Gastrocnemius medialis (tissue), 4 donors: ENCODE results near the gene MYH13. TPM values are rescaled to one million over a fixed set of nuclear protein-coding genes. Genes with fewer than 3 reads are reported as not detected.

Experiments
- ATAC-seq, 2 donors: fragments of 150-250 bp; one replicate each; pipeline ENCODE4 v1.9.1; 2016
- DNase-seq, 2 donors: peaks; one replicate each; pipeline ENCODE4 v3.0.0-alpha.2; 2019
- H3K27ac ChIP-seq, 4 donors: fragments of 200-600 bp; sonication (generic); 1 replicate in 1 of 4; 2 replicates in 3 of 4; pipeline ENCODE4 v1.5.1; 2016 to 2018; ENCODE audit warnings: mild to moderate bottlenecking in 2 of 4, moderate library complexity in 1 of 4
- H3K27me3 ChIP-seq, 3 donors: fragments of 200-600 bp; sonication (generic) in 2 of 3; 1 replicate in 1 of 3; 2 replicates in 2 of 3; pipeline versions ENCODE4 v1.5.1 to v1.6.0; 2016 to 2019; ENCODE audit warnings: mild to moderate bottlenecking in 1 of 3, moderate library complexity in 1 of 3
- H3K36me3 ChIP-seq, 2 donors: fragments of 200-600 bp; sonication (generic) in 1 of 2; one replicate each; pipeline ENCODE4 v1.5.1; 2017 to 2018
- H3K4me1 ChIP-seq, 2 donors: fragments of 200-600 bp; sonication (generic) in 1 of 2; one replicate each; pipeline ENCODE4 v1.5.1; 2016 to 2017; ENCODE audit warnings: mild to moderate bottlenecking in 2 of 2
- H3K4me3 ChIP-seq, 4 donors: fragments of 200-600 bp; sonication (generic) in 3 of 4; 1 replicate in 1 of 4; 2 replicates in 3 of 4; pipeline ENCODE4 v1.5.1; 2016 to 2019; ENCODE audit warnings: mild to moderate bottlenecking in 2 of 4
- H3K9me3 ChIP-seq, 3 donors: fragments of 200-600 bp; sonication (generic) in 2 of 3; 1 replicate in 1 of 3; 2 replicates in 2 of 3; pipeline ENCODE4 v1.5.1; 2016 to 2019
- POLR2A ChIP-seq, 2 donors: fragments of 450-650 bp; IDR thresholded peaks; one replicate each; pipeline ENCODE4 v1.6.1; 2017; ENCODE audit warnings: antibody characterized with exemption in 2 of 2, mild to moderate bottlenecking in 2 of 2, moderate library complexity in 2 of 2
- in situ Hi-C, 4 donors: fragments of 200-750 bp; cut with MboI; loops; one replicate each; pipeline versions ENCODE4 v1.15.0 to v1.8.0; 2017; ENCODE audit warnings: low sequenced_read_pairs in 4 of 4
- intact Hi-C: fragments of 100-400 bp; cut with DNase I; formaldehyde crosslinking; loops from one replicate; pipeline ENCODE4 v1.15.1; 2023; ENCODE audit warnings: low total_unique reads
- total RNA-seq, 4 donors: library from RNA; depleted of rRNA; stranded (reverse); fragments of >200 nt; gene quantifications; one replicate each; pipeline versions ENCODE4 v1.1.0 to v1.2.3, GENCODE V29; 2016
- TF ChIP-seq, protein P1 (sequence below), 5 experiments: fragments of 450-650 bp in 3 of 5; fragments of 200-600 bp in 2 of 5; sonication (generic) in 2 of 5; IDR thresholded peaks in 4 of 5; conservative IDR thresholded peaks in 1 of 5; 1 replicate in 4 of 5; 2 replicates in 1 of 5; pipeline ENCODE4 v1.5.1; 2016 to 2019; ENCODE audit warnings: antibody characterized with exemption in 5 of 5, mild to moderate bottlenecking in 3 of 5, moderate library complexity in 3 of 5

Gene MYH13
- not detected for total RNA-seq

- in situ Hi-C loops, result no loop called here
Observed at GRCh38 chr17:10372906-10373305, at the start of gene MYH13. Gene MYH13 (minus strand): TSS chr17:10373006. CDS start chr17:10364530, 8,476 bp downstream.

DNA sequence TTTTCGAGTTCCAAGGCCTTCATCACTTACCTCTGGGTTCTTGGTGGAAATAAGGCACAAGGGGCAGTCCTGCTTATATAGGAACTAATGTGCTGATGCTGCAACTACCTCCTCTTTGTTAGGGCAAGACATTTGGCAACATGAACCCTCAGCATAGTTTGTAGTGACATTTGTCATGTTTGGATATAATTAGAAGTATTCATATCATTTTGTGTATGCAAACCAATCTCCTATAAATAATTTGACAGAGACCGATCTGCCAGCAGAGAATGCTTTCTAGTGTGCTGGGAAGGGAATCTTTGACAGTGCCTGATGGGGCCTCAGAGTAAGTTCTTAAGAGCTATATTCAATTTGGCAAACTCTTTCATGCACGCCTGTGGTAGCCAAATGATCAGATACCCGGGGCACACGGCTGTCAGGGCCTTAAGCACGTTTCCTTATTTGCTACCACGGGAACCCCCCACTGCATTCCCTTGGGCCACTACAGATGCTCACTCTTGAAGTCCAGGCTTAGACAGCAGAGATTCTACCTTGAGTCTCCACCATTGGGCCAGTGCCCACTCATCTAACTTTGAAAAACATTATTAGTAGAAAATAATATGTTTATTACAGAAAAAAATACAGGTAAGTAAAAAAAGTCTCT, 49.2 kb upstream of the MYH13 start, which contains the start of gene MYH8:
Gene MYH8 (minus strand): TSS at position 51 of the 643 bp plus-strand sequence. CDS start 1,723 bp downstream, outside the sequence.
- no peaks in the 10 kb centered on the region for H3K4me1 ChIP-seq
- intact Hi-C loops (no loop called here), in situ Hi-C loops (no loop called here)
- DNase-seq (no peak), ATAC-seq (no peak)
- TF ChIP-seq, protein P1, sequence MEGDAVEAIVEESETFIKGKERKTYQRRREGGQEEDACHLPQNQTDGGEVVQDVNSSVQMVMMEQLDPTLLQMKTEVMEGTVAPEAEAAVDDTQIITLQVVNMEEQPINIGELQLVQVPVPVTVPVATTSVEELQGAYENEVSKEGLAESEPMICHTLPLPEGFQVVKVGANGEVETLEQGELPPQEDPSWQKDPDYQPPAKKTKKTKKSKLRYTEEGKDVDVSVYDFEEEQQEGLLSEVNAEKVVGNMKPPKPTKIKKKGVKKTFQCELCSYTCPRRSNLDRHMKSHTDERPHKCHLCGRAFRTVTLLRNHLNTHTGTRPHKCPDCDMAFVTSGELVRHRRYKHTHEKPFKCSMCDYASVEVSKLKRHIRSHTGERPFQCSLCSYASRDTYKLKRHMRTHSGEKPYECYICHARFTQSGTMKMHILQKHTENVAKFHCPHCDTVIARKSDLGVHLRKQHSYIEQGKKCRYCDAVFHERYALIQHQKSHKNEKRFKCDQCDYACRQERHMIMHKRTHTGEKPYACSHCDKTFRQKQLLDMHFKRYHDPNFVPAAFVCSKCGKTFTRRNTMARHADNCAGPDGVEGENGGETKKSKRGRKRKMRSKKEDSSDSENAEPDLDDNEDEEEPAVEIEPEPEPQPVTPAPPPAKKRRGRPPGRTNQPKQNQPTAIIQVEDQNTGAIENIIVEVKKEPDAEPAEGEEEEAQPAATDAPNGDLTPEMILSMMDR (IDR thresholded peaks at IDR 0.05 in 4 of 5, conservative IDR thresholded peaks at IDR 0.05 in 1 of 5), result no peak
- no peak for TF ChIP-seq POLR2A (IDR thresholded peaks at IDR 0.05)
- H3K27ac ChIP-seq, result no peak within 1 kb of the TSS
- no peak within 1 kb of the TSS for H3K4me3 ChIP-seq
- no peaks in the 10 kb centered on the region for H3K36me3 ChIP-seq
- no peaks in the 10 kb centered on the region for H3K9me3 ChIP-seq
- no peaks in the 10 kb centered on the region for H3K27me3 ChIP-seq

More at GRCh38 chr17:10372906-10373305, at the start of gene MYH13:
- Histone ChIP-seq H3K4me3 (no peak within 1 kb of the TSS), H3K27ac (no peak within 1 kb of the TSS), H3K4me1 (no peaks in the 10 kb centered on the region), H3K27me3 (no peaks in the 10 kb centered on the region), H3K36me3 (no peaks in the 10 kb centered on the region), H3K9me3 (no peaks in the 10 kb centered on the region)
- TF ChIP-seq, protein P1 (IDR thresholded peaks at IDR 0.05 in 4 of 5, conservative IDR thresholded peaks at IDR 0.05 in 1 of 5), result no peak
- TF ChIP-seq POLR2A (IDR thresholded peaks at IDR 0.05), result no peak
- intact Hi-C loops, result no loop called here
- ATAC-seq (no peak), DNase-seq (no peak)

GRCh38 chr17:10421211-10421610, 48.4 kb upstream of the MYH13 start:
- in situ Hi-C loops, result no loop called here
- no peaks in the 10 kb centered on the region for H3K36me3 ChIP-seq

GRCh38 chr17:10420811-10421210, 48.0 kb upstream of the MYH13 start:
- in situ Hi-C loops (no loop called here), intact Hi-C loops (no loop called here)
- H3K27me3 ChIP-seq, result no peaks in the 10 kb centered on the region
- no peaks in the 10 kb centered on the region for H3K4me1 ChIP-seq
- ATAC-seq (no peak), DNase-seq (no peak)
- H3K4me3 ChIP-seq, result no peak overlapping the region
- no peak for TF ChIP-seq POLR2A (IDR thresholded peaks at IDR 0.05)
- TF ChIP-seq, protein P1 (IDR thresholded peaks at IDR 0.05 in 4 of 5, conservative IDR thresholded peaks at IDR 0.05 in 1 of 5), result no peak
- no peaks in the 10 kb centered on the region for H3K9me3 ChIP-seq
- H3K27ac ChIP-seq, result no peak overlapping the region
- H3K36me3 ChIP-seq, result no peaks in the 10 kb centered on the region

More at GRCh38 chr17:10421211-10421610, 48.4 kb upstream of the MYH13 start:
- TF ChIP-seq POLR2A (IDR thresholded peaks at IDR 0.05), result no peak
- TF ChIP-seq, protein P1 (IDR thresholded peaks at IDR 0.05 in 4 of 5, conservative IDR thresholded peaks at IDR 0.05 in 1 of 5), result no peak
- no peaks in the 10 kb centered on the region for H3K9me3 ChIP-seq
- intact Hi-C loops, result no loop called here
- H3K27ac ChIP-seq, result no peak overlapping the region
- no peak for DNase-seq
- no peak for ATAC-seq
- no peaks in the 10 kb centered on the region for H3K27me3 ChIP-seq
- no peak overlapping the region for H3K4me3 ChIP-seq
- no peaks in the 10 kb centered on the region for H3K4me1 ChIP-seq
